Erythroblast (primary cell): ENCODE results near the gene EPHB1.

Experiments used
- GATA1 ChIP-seq: IDR thresholded peaks from 2 replicates; pipeline ENCODE4 v1.6.1; 2011; ENCODE audit warnings: low read depth, mild to moderate bottlenecking, control low read depth, low read length, moderate library complexity
- POLR2A ChIP-seq: IDR thresholded peaks from 2 replicates; pipeline ENCODE4 v1.6.1; 2011; ENCODE audit warnings: mild to moderate bottlenecking, low read length

DNA sequence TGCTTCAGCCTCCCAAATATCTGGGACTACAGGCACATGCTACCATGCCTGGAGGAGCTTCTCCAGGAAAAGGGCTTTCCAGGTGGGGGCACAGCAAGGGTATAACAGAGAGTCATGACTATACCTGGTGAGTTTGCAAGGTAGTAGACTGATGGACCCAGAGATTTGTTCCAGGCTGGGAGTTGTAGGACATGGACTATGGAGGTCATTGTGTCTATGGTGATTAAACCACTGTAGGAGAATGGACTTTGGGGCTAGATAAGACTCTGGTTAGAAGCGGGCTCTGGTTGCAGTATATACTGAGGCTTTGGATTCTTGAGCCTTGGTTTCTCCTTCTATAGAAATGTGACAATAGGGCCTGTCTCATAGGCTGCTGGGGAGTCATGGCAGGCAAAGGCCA is 104.7 kb downstream of the EPHB1 start:
- no peak for TF ChIP-seq GATA1
- TF ChIP-seq POLR2A = no peak
